Common myeloid progenitor, CD34-positive (primary cell): ENCODE results near the gene L3MBTL3.
A peak's percentile ranks its signal among the peaks of the same experiment; 100 is the strongest.
"Not testable (repeated sequence)": the region's sequence is repeated elsewhere in the genome, so short reads cannot be mapped to it uniquely, and the experiment has no call there.

Source experiments
- CTCF ChIA-PET: fragments of 350-600 bp; sonication (Branson Sonifier 250); formaldehyde crosslinking; loops from one replicate; lab custom pipeline; 2021; ENCODE audit warnings: antibody characterized with exemption; lab: Charles Lee
- POLR2A ChIA-PET: fragments of 350-600 bp; sonication (Branson Sonifier 250); formaldehyde crosslinking; loops from one replicate; lab custom pipeline; 2021; ENCODE audit warnings: antibody characterized with exemption; lab: Charles Lee
- DNase-seq, 3 donors: peaks; one replicate each; pipeline versions ENCODE4 v3.0.0 to v3.0.0-alpha.2; 2013
- H3K27ac ChIP-seq, 2 experiments: 1 replicate in 1 of 2; 2 replicates in 1 of 2; pipeline ENCODE4 v1.7.0; 2013; ENCODE audit warnings: inconsistent platforms in 2 of 2, low read length in 2 of 2, mild to moderate bottlenecking in 2 of 2, low read depth in 1 of 2, moderate library complexity in 1 of 2; ENCODE audit not compliant: severe bottlenecking in 2 of 2, insufficient read depth in 1 of 2, poor library complexity in 1 of 2
- H3K27me3 ChIP-seq, 5 experiments: replicated peaks in 2 of 5; 1 replicate in 3 of 5; 2 replicates in 2 of 5; pipeline versions ENCODE4 v1.6.1 to v1.7.0; 2013; ENCODE audit warnings: low read length in 4 of 5, mild to moderate bottlenecking in 2 of 5, moderate library complexity in 2 of 5, inconsistent platforms in 1 of 5; ENCODE audit not compliant: insufficient read depth in 5 of 5, control insufficient read depth in 4 of 5
- H3K36me3 ChIP-seq, 4 experiments: 1 replicate in 2 of 4; 2 replicates in 2 of 4; pipeline versions ENCODE4 v1.6.1 to v1.7.0; 2013; ENCODE audit warnings: low read length in 3 of 4, control low read depth in 1 of 4, mild to moderate bottlenecking in 1 of 4; ENCODE audit not compliant: control insufficient read depth in 4 of 4, insufficient read depth in 4 of 4
- H3K4me1 ChIP-seq, 4 experiments: 1 replicate in 3 of 4; 2 replicates in 1 of 4; pipeline versions ENCODE4 v1.6.1 to v1.7.1; 2013; ENCODE audit warnings: low read length in 3 of 4, mild to moderate bottlenecking in 3 of 4, control low read depth in 1 of 4, inconsistent platforms in 1 of 4, moderate library complexity in 1 of 4; ENCODE audit not compliant: control insufficient read depth in 4 of 4, insufficient read depth in 4 of 4; ENCODE audit errors: control extremely low read depth in 1 of 4
- H3K4me3 ChIP-seq, 7 experiments: 1 replicate in 4 of 7; 2 replicates in 3 of 7; pipeline versions ENCODE4 v1.5.1 to v1.7.0; 2013; ENCODE audit warnings: mild to moderate bottlenecking in 7 of 7, low read length in 6 of 7, moderate library complexity in 6 of 7, inconsistent platforms in 2 of 7, low read depth in 2 of 7, control low read depth in 1 of 7; ENCODE audit not compliant: insufficient read depth in 4 of 7, control insufficient read depth in 1 of 7; ENCODE audit errors: extremely low read depth in 1 of 7
- H3K9me3 ChIP-seq, 5 experiments: 1 replicate in 4 of 5; 2 replicates in 1 of 5; pipeline versions ENCODE4 v1.6.1 to v1.7.1; 2013; ENCODE audit warnings: low read length in 4 of 5, mild to moderate bottlenecking in 2 of 5, inconsistent platforms in 1 of 5, low read depth in 1 of 5, moderate library complexity in 1 of 5; ENCODE audit not compliant: control insufficient read depth in 4 of 5, insufficient read depth in 2 of 5; ENCODE audit errors: control extremely low read depth in 1 of 5
- WGBS: methylation state at CpG from one replicate; pipeline ENCODE4 v1.1.5; 2013; ENCODE audit not compliant: insufficient coverage; 5-methylcytosine and 5-hydroxymethylcytosine counted together

Gene L3MBTL3

DNA sequence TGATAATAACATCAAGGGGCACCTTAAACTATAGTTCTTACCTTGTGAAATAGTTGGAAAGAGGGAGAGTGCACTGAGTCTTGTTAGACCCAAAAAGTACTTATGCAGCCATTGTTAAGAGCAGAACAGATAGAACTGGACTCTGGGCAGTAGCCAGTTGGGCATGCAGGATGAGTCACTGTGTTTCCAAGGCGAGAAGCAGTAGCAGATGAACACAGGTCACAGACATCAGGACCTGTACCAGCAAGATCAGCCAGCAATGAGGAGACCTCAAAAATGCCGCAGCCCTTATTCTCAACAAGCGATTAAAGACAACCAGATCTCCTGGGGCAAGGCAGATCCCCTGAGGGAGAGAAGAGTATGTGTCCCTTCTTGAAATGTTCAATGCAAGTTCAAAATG, 125.3 kb downstream of the L3MBTL3 start:
- Histone ChIP-seq H3K27ac (no peak overlapping the region), H3K4me3 (no peak overlapping the region), H3K36me3 (peaks cover 0 to 24% (median 7%) of the 10 kb centered on the region in 4 experiments), H3K27me3 (no peaks in the 10 kb centered on the region), H3K9me3 (no peaks in the 10 kb centered on the region), H3K4me1 (no peaks in the 10 kb centered on the region)
- POLR2A ChIA-PET, result no interaction called here
- CTCF ChIA-PET, result no interaction called here
- WGBS, result 100% methylated on average over 3 of the region's 3 CpGs
- DNase-seq, result no peak

DNA sequence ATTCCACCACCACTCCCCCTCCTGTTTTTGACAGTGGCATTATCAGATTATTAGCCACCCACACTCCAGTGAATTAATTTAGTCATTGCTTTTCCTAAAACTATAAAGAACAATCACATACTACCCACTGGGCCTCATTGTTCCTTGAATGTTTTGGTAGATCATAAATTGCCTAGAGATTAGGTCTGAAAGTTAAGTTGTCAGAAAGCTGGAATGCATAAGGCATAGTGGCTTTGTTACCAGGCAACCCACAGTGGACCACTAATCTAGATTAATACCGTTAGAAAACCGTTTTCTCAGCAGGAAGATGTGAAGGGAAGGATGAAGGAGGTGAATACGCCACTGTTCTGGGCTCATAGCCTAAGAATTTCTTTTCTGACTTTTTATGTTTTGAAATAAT, 128.7 kb downstream of the L3MBTL3 start:
- H3K4me1 ChIP-seq, result no peaks in the 10 kb centered on the region
- H3K36me3 ChIP-seq, result peaks cover 0 to 15% (median 5%) of the 10 kb centered on the region in 4 experiments
- H3K9me3 ChIP-seq, result no peaks in the 10 kb centered on the region
- DNase-seq, result no peak
- no peak overlapping the region for H3K27ac ChIP-seq
- H3K4me3 ChIP-seq, result no peak overlapping the region
- H3K27me3 ChIP-seq, result no peaks in the 10 kb centered on the region
- ChIA-PET CTCF (no interaction called here), POLR2A (no interaction called here)
- 100% methylated on average over 2 of the region's 3 CpGs for WGBS

DNA sequence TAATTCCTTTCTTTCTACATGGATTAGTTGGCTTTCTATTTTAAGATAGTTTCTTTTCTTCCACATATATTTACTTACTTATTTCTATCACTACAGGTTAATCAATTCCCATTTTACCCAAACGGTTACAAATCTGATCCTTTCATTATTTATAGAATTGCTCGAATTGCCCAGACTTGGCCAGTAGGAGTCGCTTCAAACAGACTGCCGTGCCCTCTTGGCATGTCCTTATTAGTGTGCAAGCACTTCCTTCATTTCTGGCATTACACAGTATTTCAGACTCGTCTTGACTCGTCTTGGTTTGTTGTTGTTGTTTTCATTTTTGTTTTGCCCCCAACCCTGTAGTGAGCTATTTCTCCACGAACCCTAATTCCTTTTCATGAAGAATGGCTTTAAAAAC, 129.8 kb downstream of the L3MBTL3 start:
- ChIA-PET POLR2A (no interaction called here), CTCF (no interaction called here)
- peaks cover 0 to 14% (median 4%) of the 10 kb centered on the region in 4 experiments for H3K36me3 ChIP-seq
- DNase-seq, result peak; percentile 9 to 17 (median 14)
- H3K9me3 ChIP-seq, result no peaks in the 10 kb centered on the region
- no peaks in the 10 kb centered on the region for H3K4me1 ChIP-seq
- no peak overlapping the region for H3K27ac ChIP-seq
- no peaks in the 10 kb centered on the region for H3K27me3 ChIP-seq
- H3K4me3 ChIP-seq, result no peak overlapping the region
- 73% methylated on average over 5 of the region's 7 CpGs for WGBS

DNA sequence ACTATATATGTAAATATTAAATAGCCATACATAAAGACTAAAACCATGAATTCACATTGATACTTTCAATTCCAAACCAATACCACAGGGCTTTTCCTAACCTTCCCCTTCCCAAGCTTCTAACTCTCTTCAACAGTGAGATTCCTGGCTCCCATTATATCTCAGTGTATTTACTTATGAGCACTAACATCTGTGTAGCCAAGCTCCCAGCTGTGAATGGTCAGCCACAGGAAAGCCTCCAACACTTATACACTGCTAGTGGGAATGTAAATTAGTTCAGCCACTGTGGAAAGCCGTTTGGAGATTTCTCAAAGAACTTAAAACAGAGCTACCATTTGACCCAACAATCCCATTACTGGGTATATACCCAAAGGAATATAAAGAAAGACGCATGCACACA, 130.6 kb downstream of the L3MBTL3 start:
- H3K27me3 ChIP-seq, CTCF ChIA-PET, H3K4me3 ChIP-seq, H3K4me1 ChIP-seq, POLR2A ChIA-PET, H3K9me3 ChIP-seq, H3K36me3 ChIP-seq, DNase-seq, H3K27ac ChIP-seq: not testable (repeated sequence)
- 100% methylated on average over 1 of the region's 2 CpGs for WGBS

DNA sequence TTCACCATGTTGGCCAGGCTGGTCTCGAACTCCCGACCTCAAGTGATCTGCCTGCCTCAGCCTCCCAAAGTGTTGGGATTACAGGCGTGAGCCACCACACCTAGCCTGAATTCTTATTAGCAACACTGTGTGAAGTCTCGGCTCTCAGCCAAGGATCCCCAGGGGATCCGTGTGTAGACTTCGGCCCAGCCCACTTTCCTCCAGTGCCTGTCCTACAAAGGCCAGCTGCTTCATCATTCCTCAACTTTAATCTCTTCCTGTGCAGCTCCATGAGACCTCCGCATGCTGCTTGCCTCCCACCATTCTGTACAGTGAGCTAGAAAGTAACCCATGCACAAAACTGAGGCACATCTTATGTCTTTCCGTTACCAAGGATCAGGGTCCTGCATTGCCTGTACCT, 132.5 kb downstream of the L3MBTL3 start:
- WGBS, result 80% methylated on average over 6 of the region's 8 CpGs
- Histone ChIP-seq H3K9me3 (no peaks in the 10 kb centered on the region), H3K27me3 (no peaks in the 10 kb centered on the region), H3K27ac (no peak overlapping the region), H3K4me1 (no peaks in the 10 kb centered on the region), H3K36me3 (peaks cover 0 to 3% (median 0%) of the 10 kb centered on the region in 4 experiments), H3K4me3 (no peak overlapping the region)
- CTCF ChIA-PET, result no interaction called here
- DNase-seq, result no peak
- POLR2A ChIA-PET, result no interaction called here

DNA sequence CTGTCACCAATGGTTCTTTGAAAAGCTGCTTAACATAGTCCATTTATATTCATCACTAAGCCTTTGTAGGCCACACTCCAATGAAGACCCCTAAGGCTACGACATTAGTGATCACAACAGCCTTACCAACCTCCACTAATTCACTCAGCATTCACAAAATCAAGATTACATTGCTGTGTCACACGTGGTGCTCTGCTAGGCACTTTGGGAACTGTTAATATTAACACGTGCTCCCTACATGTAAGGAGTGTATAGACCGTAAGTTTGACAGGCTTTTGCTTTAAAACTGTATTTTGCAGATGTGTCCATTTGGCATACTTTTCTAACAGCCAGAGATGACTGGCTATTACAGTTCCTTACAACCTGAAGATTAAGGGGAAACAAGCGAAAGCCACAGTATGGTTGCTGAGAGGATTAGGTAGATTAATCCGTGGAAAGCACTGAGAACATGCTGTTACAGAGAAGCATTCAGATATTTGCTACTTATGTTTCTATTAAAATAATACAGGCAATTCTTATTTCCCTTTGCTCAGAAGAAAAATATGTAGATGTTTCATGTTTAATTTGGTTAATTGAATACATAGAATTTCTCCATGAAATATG, 134.6 kb downstream of the L3MBTL3 start:
- Histone ChIP-seq H3K27ac (no peak overlapping the region), H3K4me3 (no peak overlapping the region), H3K9me3 (no peaks in the 10 kb centered on the region), H3K4me1 (no peaks in the 10 kb centered on the region), H3K36me3 (no peaks in the 10 kb centered on the region), H3K27me3 (no peaks in the 10 kb centered on the region)
- ChIA-PET CTCF (no interaction called here), POLR2A (no interaction called here)
- WGBS, result 97% methylated on average over 4 of the region's 6 CpGs
- no peak for DNase-seq

DNA sequence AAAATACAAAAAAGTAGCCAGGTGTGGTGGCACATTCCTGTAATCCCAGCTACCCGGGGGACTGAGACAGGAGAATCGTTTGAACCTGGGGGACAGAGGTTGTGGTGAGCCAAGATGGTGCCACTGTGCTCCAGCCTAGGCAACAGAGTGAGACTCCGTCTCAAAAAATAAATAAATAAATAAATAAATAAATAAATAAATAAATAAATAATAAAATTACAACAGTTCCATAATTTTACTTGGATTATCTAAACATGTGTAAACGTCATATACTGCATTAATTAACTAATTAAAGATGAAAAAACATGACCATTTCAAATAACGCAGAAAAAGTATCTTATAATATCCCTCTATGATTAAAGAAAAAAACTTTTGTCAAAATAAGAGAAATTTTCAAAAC, 138.5 kb downstream of the L3MBTL3 start:
- WGBS, result 90% methylated on average over 2 of the region's 5 CpGs
- H3K9me3 ChIP-seq, result peaks cover 0 to 5% (median 2%) of the 10 kb centered on the region in 5 experiments
- POLR2A ChIA-PET, result no interaction called here
- H3K27ac ChIP-seq, result no peak overlapping the region
- CTCF ChIA-PET, result no interaction called here
- H3K27me3 ChIP-seq, result no peaks in the 10 kb centered on the region
- no peaks in the 10 kb centered on the region for H3K36me3 ChIP-seq
- no peaks in the 10 kb centered on the region for H3K4me1 ChIP-seq
- DNase-seq, result no peak
- H3K4me3 ChIP-seq, result no peak overlapping the region
